Loucy (cell line): ENCODE results near the gene TRAPPC6A.

Experiments
- H2AFZ ChIP-seq: fragments of 200-600 bp; sonication (generic); 2 replicates; pipeline ENCODE4 v1.6.0; 2016; ENCODE audit warnings: antibody characterized with exemption, mild to moderate bottlenecking, low read length, moderate library complexity
- H3F3A ChIP-seq: fragments of 200-600 bp; 2 replicates; pipeline ENCODE4 v1.6.0; 2016; ENCODE audit warnings: antibody characterized with exemption, low read depth, mild to moderate bottlenecking
- H3K27me3 ChIP-seq: fragments of 200-600 bp; sonication (generic); 2 replicates; pipeline ENCODE4 v1.6.1; 2014; ENCODE audit warnings: low read length, mild to moderate bottlenecking; ENCODE audit not compliant: insufficient read depth, poor library complexity, severe bottlenecking
- H3K36me3 ChIP-seq: fragments of 200-600 bp; sonication (generic); 2 replicates; pipeline ENCODE4 v1.6.1; 2016; ENCODE audit warnings: low read length; ENCODE audit not compliant: insufficient read depth
- H3K4me1 ChIP-seq: fragments of 200-600 bp; sonication (generic); 2 replicates; pipeline ENCODE4 v1.5.1; 2014; ENCODE audit warnings: low read length, mild to moderate bottlenecking; ENCODE audit not compliant: insufficient read depth, poor library complexity, severe bottlenecking
- H3K4me2 ChIP-seq: fragments of 200-600 bp; sonication (generic); 2 replicates; pipeline ENCODE4 v1.6.0; 2014; ENCODE audit warnings: antibody characterized with exemption, low read length, low read depth, mild to moderate bottlenecking; ENCODE audit not compliant: poor library complexity, severe bottlenecking
- H3K4me3 ChIP-seq: fragments of 200-600 bp; sonication (generic); 2 replicates; pipeline ENCODE4 v1.5.1; 2014; ENCODE audit warnings: low read length, mild to moderate bottlenecking, mixed read lengths; ENCODE audit not compliant: poor library complexity, severe bottlenecking
- H3K79me2 ChIP-seq: fragments of 200-600 bp; sonication (generic); 2 replicates; pipeline ENCODE4 v1.6.1; 2014; ENCODE audit warnings: low read length; ENCODE audit not compliant: insufficient read depth
- H3K9ac ChIP-seq: fragments of 200-600 bp; sonication (generic); 2 replicates; pipeline ENCODE4 v1.6.0; 2014; ENCODE audit warnings: mild to moderate bottlenecking, low read depth, low read length, moderate library complexity; ENCODE audit not compliant: poor library complexity, severe bottlenecking
- H3K9me2 ChIP-seq: fragments of 200-600 bp; sonication (generic); replicated peaks from 2 replicates; pipeline ENCODE4 v1.6.1; 2016; ENCODE audit warnings: low read depth, low read length, mixed read lengths
- H3K9me3 ChIP-seq: fragments of 200-600 bp; sonication (generic); 2 replicates; pipeline ENCODE4 v1.6.1; 2014; ENCODE audit warnings: mild to moderate bottlenecking, antibody characterized with exemption, low read length, low read depth; ENCODE audit not compliant: insufficient read depth
- H4K20me1 ChIP-seq: fragments of 200-600 bp; sonication (generic); 2 replicates; pipeline ENCODE4 v1.6.0; 2014; ENCODE audit warnings: antibody characterized with exemption, low read length, mild to moderate bottlenecking; ENCODE audit not compliant: insufficient read depth, poor library complexity, severe bottlenecking
- CTCF ChIP-seq: fragments of 200-600 bp; sonication (generic); conservative IDR thresholded peaks from 2 replicates; pipeline ENCODE4 v1.5.1; 2014; ENCODE audit warnings: mild to moderate bottlenecking, antibody characterized with exemption, low read length
- EZH2phosphoT487 ChIP-seq: fragments of 200-600 bp; IDR thresholded peaks from 2 replicates; pipeline ENCODE4 v1.6.1; 2018; ENCODE audit warnings: antibody characterized with exemption, mild to moderate bottlenecking, moderate library complexity, borderline replicate concordance

The TRAPPC6A gene

GRCh38 chr19:45133661-45134060 is 44.4 kb downstream of the TRAPPC6A start:
- Histone ChIP-seq H2AFZ (no peak overlapping the region), H3K4me2 (no peak overlapping the region), H3K4me3 (no peak overlapping the region), H3K9me3 (no peaks in the 10 kb centered on the region), H3K79me2 (peaks cover 21% of the 10 kb centered on the region; the same call in 1 of the 2 replicates), H3K36me3 (no peaks in the 10 kb centered on the region; the same call in 1 of the 2 replicates), H3K9ac (no peak overlapping the region), H3F3A (no peaks in the 10 kb centered on the region), H3K27me3 (no peaks in the 10 kb centered on the region), H4K20me1 (no peaks in the 10 kb centered on the region), H3K9me2 (no peaks in the 10 kb centered on the region), H3K4me1 (no peaks in the 10 kb centered on the region)
- TF ChIP-seq EZH2phosphoT487 (no peak), CTCF (no peak)

- H3K79me2 ChIP-seq, result peaks cover 30% of the 10 kb centered on the region
- H4K20me1 ChIP-seq, result peaks cover 5% of the 10 kb centered on the region
- H3F3A ChIP-seq, result no peaks in the 10 kb centered on the region
- H3K9ac ChIP-seq, result no peak overlapping the region
- TF ChIP-seq EZH2phosphoT487 (no peak), CTCF (peak; percentile 37)
- H3K9me3 ChIP-seq, result no peaks in the 10 kb centered on the region
- H2AFZ ChIP-seq, result no peak overlapping the region
- H3K4me3 ChIP-seq, result no peak overlapping the region
- H3K4me2 ChIP-seq, result no peak overlapping the region
- H3K4me1 ChIP-seq, result no peaks in the 10 kb centered on the region
- H3K27me3 ChIP-seq, result no peaks in the 10 kb centered on the region
- H3K36me3 ChIP-seq, result no peaks in the 10 kb centered on the region; the same call in 1 of the 2 replicates
- no peaks in the 10 kb centered on the region for H3K9me2 ChIP-seq
Measured at GRCh38 chr19:45130888-45131615, 47.0 kb downstream of the TRAPPC6A start.

- TF ChIP-seq CTCF, result no peak
- no peak for TF ChIP-seq EZH2phosphoT487
- Histone ChIP-seq H4K20me1 (peaks cover 5% of the 10 kb centered on the region), H3K9me3 (no peaks in the 10 kb centered on the region), H3K79me2 (peaks cover 36% of the 10 kb centered on the region), H3K4me2 (no peak overlapping the region), H3K9me2 (no peaks in the 10 kb centered on the region), H2AFZ (no peak overlapping the region), H3K36me3 (no peaks in the 10 kb centered on the region; the same call in 1 of the 2 replicates), H3F3A (no peaks in the 10 kb centered on the region), H3K4me1 (no peaks in the 10 kb centered on the region), H3K27me3 (no peaks in the 10 kb centered on the region), H3K9ac (no peak overlapping the region), H3K4me3 (no peak overlapping the region)
Measured at GRCh38 chr19:45130236-45130635, 47.8 kb downstream of the TRAPPC6A start.
